GM23338 (cell line): ENCODE measurements around the gene PDE5A. TPM values are rescaled to one million over a fixed set of nuclear protein-coding genes. Genes with fewer than 3 reads are reported as not detected.

ENCODE experiments used
- ATAC-seq: fragments of 200-7000 bp; cut with Tn5 transposase; 3 replicates; pipeline ENCODE4 v1.9.1; 2020
- DNase-seq: peaks from one replicate; pipeline ENCODE4 v3.0.0-alpha.2; 2015; ENCODE audit warnings: low spot score
- H2AFZ ChIP-seq: fragments of 200-600 bp; sonication (generic); 2 replicates; pipeline ENCODE4 v1.8.0; 2016; ENCODE audit warnings: antibody characterized with exemption, mild to moderate bottlenecking, moderate library complexity
- H3F3A ChIP-seq: fragments of 200-600 bp; sonication (generic); replicated peaks from 2 replicates; pipeline ENCODE4 v1.8.0; 2017; ENCODE audit warnings: antibody characterized with exemption, mixed run types, low read depth
- H3K27ac ChIP-seq: fragments of 200-600 bp; sonication (generic); 2 replicates; pipeline ENCODE4 v1.6.1; 2016; ENCODE audit warnings: low read depth
- H3K27me3 ChIP-seq: fragments of 200-600 bp; sonication (generic); 2 replicates; pipeline ENCODE4 v1.8.0; 2016; ENCODE audit warnings: mild to moderate bottlenecking, mixed run types, moderate library complexity; ENCODE audit not compliant: insufficient read depth
- H3K36me3 ChIP-seq: fragments of 200-600 bp; sonication (generic); 2 replicates; pipeline ENCODE4 v1.8.0; 2016; ENCODE audit warnings: mild to moderate bottlenecking; ENCODE audit not compliant: insufficient read depth
- H3K4me1 ChIP-seq: fragments of 200-600 bp; sonication (generic); 2 replicates; pipeline ENCODE4 v1.8.0; 2016; ENCODE audit warnings: mild to moderate bottlenecking, moderate library complexity; ENCODE audit not compliant: insufficient read depth
- H3K4me2 ChIP-seq: fragments of 200-600 bp; sonication (generic); 2 replicates; pipeline ENCODE4 v1.7.1; 2017; ENCODE audit warnings: mixed run types
- H3K4me3 ChIP-seq: fragments of 200-600 bp; sonication (generic); 2 replicates; pipeline ENCODE4 v1.6.1; 2016; ENCODE audit warnings: mixed run types
- H3K79me2 ChIP-seq: fragments of 200-600 bp; sonication (generic); replicated peaks from 2 replicates; pipeline ENCODE4 v1.8.0; 2017; ENCODE audit warnings: mild to moderate bottlenecking; ENCODE audit not compliant: insufficient read depth
- H3K9me2 ChIP-seq: fragments of 200-600 bp; sonication (generic); 2 replicates; pipeline ENCODE4 v1.8.0; 2017; ENCODE audit not compliant: insufficient read depth
- H4K20me1 ChIP-seq: fragments of 200-600 bp; sonication (generic); replicated peaks from 2 replicates; pipeline ENCODE4 v1.8.0; 2017; ENCODE audit warnings: mild to moderate bottlenecking; ENCODE audit not compliant: insufficient read depth
- H3K27ac Mint-ChIP-seq: 2 replicates; pipeline ENCODE4 v1.8.0; 2020; ENCODE audit warnings: inconsistent platforms, mild to moderate bottlenecking, moderate library complexity, mixed read lengths
- H3K27me3 Mint-ChIP-seq: 3 replicates; pipeline ENCODE4 v1.8.0; 2022; ENCODE audit warnings: low read depth, mild to moderate bottlenecking, moderate library complexity, mixed read lengths, inconsistent platforms; ENCODE audit not compliant: insufficient read depth, poor library complexity
- H3K36me3 Mint-ChIP-seq: 3 replicates; pipeline ENCODE4 v1.8.0; 2021; ENCODE audit warnings: low read depth, mild to moderate bottlenecking, inconsistent platforms, moderate library complexity, mixed read lengths
- H3K4me1 Mint-ChIP-seq: 3 replicates; pipeline ENCODE4 v1.8.0; 2020; ENCODE audit warnings: mild to moderate bottlenecking, inconsistent platforms, mixed read lengths
- H3K4me3 Mint-ChIP-seq: 3 replicates; pipeline ENCODE4 v1.8.0; 2021; ENCODE audit warnings: moderate library complexity, mild to moderate bottlenecking, inconsistent platforms, mixed read lengths
- H3K9me3 Mint-ChIP-seq: 3 replicates; pipeline ENCODE4 v1.8.0; 2020; ENCODE audit warnings: moderate library complexity, mild to moderate bottlenecking, inconsistent platforms, mixed read lengths
- CREB1 ChIP-seq: fragments of 250-450 bp; sonication (Bioruptor Pico); IDR thresholded peaks from 2 replicates; pipeline ENCODE4 v1.5.0; 2020; ENCODE audit warnings: low read depth, mild to moderate bottlenecking, moderate library complexity
- ETS1 ChIP-seq: IDR thresholded peaks from 2 replicates; pipeline ENCODE4 v1.6.1; 2016; ENCODE audit warnings: antibody characterized with exemption
- EZH2 ChIP-seq: fragments of 200-600 bp; sonication (generic); IDR thresholded peaks from one replicate; pipeline ENCODE4 v1.8.0; 2017; ENCODE audit warnings: antibody characterized with exemption, mild to moderate bottlenecking, low read depth; ENCODE audit not compliant: unreplicated experiment
- EZH2phosphoT487 ChIP-seq: fragments of 200-600 bp; sonication (generic); IDR thresholded peaks from one replicate; pipeline ENCODE4 v1.8.1; 2018; ENCODE audit warnings: antibody characterized with exemption; ENCODE audit not compliant: unreplicated experiment
- JUNB ChIP-seq: IDR thresholded peaks from one replicate; pipeline ENCODE4 v1.6.1; 2016; ENCODE audit warnings: antibody characterized with exemption; ENCODE audit not compliant: unreplicated experiment
- NANOG ChIP-seq: IDR thresholded peaks from 2 replicates; pipeline ENCODE4 v1.6.1; 2016; ENCODE audit warnings: antibody characterized with exemption, borderline replicate concordance
- POLR2AphosphoS5 ChIP-seq: IDR thresholded peaks from 2 replicates; pipeline ENCODE4 v1.6.1; 2016; ENCODE audit warnings: antibody characterized with exemption, low read depth
- STAT1 ChIP-seq: IDR thresholded peaks from one replicate; pipeline ENCODE4 v1.6.1; 2016; ENCODE audit warnings: antibody characterized with exemption; ENCODE audit not compliant: unreplicated experiment
- ZNF114 ChIP-seq: fragments of 250-450 bp; sonication (Bioruptor Pico); IDR thresholded peaks from 2 replicates; pipeline ENCODE4 v1.5.0; 2020; ENCODE audit warnings: mild to moderate bottlenecking, moderate library complexity
- ZNF331 ChIP-seq: fragments of 250-450 bp; sonication (Bioruptor Pico); IDR thresholded peaks from 2 replicates; pipeline ENCODE4 v1.5.0; 2020; ENCODE audit warnings: low read depth, mild to moderate bottlenecking, moderate library complexity
- ZNF462 ChIP-seq: fragments of 250-450 bp; sonication (Bioruptor Pico); IDR thresholded peaks from 2 replicates; pipeline ENCODE4 v1.5.0; 2020; ENCODE audit warnings: mild to moderate bottlenecking, moderate library complexity
- polyA plus RNA-seq: library from polyadenylated mRNA; unstranded; fragments of >200 nt; fragmentation: Nextera tagmentation; extraction: Ambion mirVana; gene quantifications from 2 replicates; pipeline ENCODE4 v1.2.1, GENCODE V29; 2016
- total RNA-seq: library from RNA; depleted of rRNA; stranded (reverse); fragments of >200 nt; shearing (Covaris generic); gene quantifications from 2 replicates; pipeline ENCODE4 v1.2.3, GENCODE V29; 2014
- TF ChIP-seq, protein P1 (sequence below): IDR thresholded peaks from one replicate; pipeline ENCODE4 v1.6.1; 2018; ENCODE audit warnings: antibody characterized with exemption; ENCODE audit not compliant: unreplicated experiment
- TF ChIP-seq, protein P2 (sequence below), 2 experiments: fragments of 200-600 bp in 1 of 2; sonication (generic) in 1 of 2; conservative IDR thresholded peaks; 2 replicates each; pipeline versions ENCODE4 v1.5.1 to v1.6.1; 2016 to 2017; ENCODE audit warnings: antibody characterized with exemption in 2 of 2, low read depth in 2 of 2, mild to moderate bottlenecking in 2 of 2, moderate library complexity in 1 of 2

The PDE5A gene
- total and polyA plus RNA-seq, 2 experiments from 2014 or later, result 15.0 to 22.6 TPM

DNA sequence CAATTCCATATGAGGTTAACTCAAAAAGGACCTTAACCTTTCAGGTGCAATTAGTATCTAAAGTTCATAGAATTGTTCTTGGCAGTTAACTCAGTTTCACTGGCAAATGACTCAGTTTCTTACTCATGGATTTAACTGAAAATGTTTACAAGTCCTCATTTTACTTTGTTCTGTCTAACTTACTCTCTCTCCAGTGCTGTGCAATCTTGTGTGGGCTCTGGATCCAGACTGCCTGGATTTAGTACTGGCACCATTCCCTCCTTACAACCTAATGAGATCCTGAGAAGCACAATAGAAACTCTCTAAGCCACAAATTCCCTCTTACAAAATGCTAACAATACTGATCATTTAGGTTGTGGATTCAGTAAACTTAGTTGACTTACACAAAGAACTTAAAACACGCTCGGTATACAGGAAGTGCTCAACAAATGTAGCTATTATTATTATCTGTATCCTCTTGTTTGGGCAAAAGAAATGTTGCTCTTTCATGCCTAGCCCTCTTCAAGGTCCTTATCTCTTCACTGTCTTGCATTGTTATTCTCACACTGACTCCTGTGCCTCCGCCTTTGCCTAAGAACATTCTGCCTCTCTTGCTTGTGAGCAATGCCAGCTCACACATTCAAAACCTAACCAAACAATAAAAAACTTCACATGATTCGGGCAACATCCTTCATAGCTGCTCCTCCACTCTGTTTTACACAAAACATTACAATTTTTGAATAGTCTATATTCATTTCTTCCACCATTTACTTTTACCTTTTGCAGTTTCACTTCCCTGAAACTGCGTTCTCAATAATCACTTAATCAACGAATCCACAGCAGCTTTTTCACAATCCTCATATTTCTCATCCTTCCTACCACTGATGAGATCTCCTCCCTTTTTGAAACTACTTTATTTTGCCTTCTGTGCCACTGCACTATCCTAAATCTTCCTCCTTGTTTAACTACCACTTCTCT is 91.8 kb downstream of the PDE5A start:
- H2AFZ ChIP-seq, result no peak overlapping the region
- peaks cover 17% of the 10 kb centered on the region for H3K4me1 ChIP-seq
- peak; percentile 30; the same call in 2 of the 3 replicates for ATAC-seq
- H3K27me3 Mint-ChIP-seq, result no peaks in the 10 kb centered on the region
- H3K79me2 ChIP-seq, result no peaks in the 10 kb centered on the region
- DNase-seq, result no peak
- peaks cover 20% of the 10 kb centered on the region for H3K9me3 Mint-ChIP-seq
- no peak overlapping the region for H3K27ac Mint-ChIP-seq
- TF ChIP-seq ETS1 (no peak), POLR2AphosphoS5 (no peak), STAT1 (no peak), EZH2 (no peak), ZNF331 (CRISPR knock-in tag) (no peak), ZNF462 (CRISPR knock-in tag) (no peak), JUNB (no peak), NANOG (no peak), CREB1 (CRISPR knock-in tag) (no peak), EZH2phosphoT487 (no peak), ZNF114 (CRISPR knock-in tag) (no peak)
- TF ChIP-seq, protein P1, sequence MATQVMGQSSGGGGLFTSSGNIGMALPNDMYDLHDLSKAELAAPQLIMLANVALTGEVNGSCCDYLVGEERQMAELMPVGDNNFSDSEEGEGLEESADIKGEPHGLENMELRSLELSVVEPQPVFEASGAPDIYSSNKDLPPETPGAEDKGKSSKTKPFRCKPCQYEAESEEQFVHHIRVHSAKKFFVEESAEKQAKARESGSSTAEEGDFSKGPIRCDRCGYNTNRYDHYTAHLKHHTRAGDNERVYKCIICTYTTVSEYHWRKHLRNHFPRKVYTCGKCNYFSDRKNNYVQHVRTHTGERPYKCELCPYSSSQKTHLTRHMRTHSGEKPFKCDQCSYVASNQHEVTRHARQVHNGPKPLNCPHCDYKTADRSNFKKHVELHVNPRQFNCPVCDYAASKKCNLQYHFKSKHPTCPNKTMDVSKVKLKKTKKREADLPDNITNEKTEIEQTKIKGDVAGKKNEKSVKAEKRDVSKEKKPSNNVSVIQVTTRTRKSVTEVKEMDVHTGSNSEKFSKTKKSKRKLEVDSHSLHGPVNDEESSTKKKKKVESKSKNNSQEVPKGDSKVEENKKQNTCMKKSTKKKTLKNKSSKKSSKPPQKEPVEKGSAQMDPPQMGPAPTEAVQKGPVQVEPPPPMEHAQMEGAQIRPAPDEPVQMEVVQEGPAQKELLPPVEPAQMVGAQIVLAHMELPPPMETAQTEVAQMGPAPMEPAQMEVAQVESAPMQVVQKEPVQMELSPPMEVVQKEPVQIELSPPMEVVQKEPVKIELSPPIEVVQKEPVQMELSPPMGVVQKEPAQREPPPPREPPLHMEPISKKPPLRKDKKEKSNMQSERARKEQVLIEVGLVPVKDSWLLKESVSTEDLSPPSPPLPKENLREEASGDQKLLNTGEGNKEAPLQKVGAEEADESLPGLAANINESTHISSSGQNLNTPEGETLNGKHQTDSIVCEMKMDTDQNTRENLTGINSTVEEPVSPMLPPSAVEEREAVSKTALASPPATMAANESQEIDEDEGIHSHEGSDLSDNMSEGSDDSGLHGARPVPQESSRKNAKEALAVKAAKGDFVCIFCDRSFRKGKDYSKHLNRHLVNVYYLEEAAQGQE, result no peak
- TF ChIP-seq, protein P2, sequence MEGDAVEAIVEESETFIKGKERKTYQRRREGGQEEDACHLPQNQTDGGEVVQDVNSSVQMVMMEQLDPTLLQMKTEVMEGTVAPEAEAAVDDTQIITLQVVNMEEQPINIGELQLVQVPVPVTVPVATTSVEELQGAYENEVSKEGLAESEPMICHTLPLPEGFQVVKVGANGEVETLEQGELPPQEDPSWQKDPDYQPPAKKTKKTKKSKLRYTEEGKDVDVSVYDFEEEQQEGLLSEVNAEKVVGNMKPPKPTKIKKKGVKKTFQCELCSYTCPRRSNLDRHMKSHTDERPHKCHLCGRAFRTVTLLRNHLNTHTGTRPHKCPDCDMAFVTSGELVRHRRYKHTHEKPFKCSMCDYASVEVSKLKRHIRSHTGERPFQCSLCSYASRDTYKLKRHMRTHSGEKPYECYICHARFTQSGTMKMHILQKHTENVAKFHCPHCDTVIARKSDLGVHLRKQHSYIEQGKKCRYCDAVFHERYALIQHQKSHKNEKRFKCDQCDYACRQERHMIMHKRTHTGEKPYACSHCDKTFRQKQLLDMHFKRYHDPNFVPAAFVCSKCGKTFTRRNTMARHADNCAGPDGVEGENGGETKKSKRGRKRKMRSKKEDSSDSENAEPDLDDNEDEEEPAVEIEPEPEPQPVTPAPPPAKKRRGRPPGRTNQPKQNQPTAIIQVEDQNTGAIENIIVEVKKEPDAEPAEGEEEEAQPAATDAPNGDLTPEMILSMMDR (conservative IDR thresholded peaks at IDR 0.05; ENCODE audit: low read depth in 2 of 2), result no peak
- peaks cover 11% of the 10 kb centered on the region for H3K4me1 Mint-ChIP-seq
- no peak overlapping the region for H3K27ac ChIP-seq
- H3K36me3 ChIP-seq, result peaks cover 26% of the 10 kb centered on the region
- peaks cover 46% of the 10 kb centered on the region for H3K36me3 Mint-ChIP-seq
- no peak overlapping the region for H3K4me3 Mint-ChIP-seq
- H3K27me3 ChIP-seq, result no peaks in the 10 kb centered on the region
- no peak overlapping the region for H3K4me3 ChIP-seq
- H3K4me2 ChIP-seq, result no peak overlapping the region
- no peaks in the 10 kb centered on the region for H3K9me2 ChIP-seq
- no peaks in the 10 kb centered on the region for H3F3A ChIP-seq
- H4K20me1 ChIP-seq, result no peaks in the 10 kb centered on the region
